ENCODE measurements around the gene HINT3.
A peak's percentile ranks its signal among the peaks of the same experiment; 100 is the strongest.
"Not testable (repeated sequence)": the region's sequence is repeated elsewhere in the genome, so short reads cannot be mapped to it uniquely, and the experiment has no call there.

The HINT3 gene

GRCh38 chr6:125970760-125971159, 14.2 kb downstream of the HINT3 start:
- H3K9ac ChIP-seq (ENCODE audit: low read length): no peak overlapping the region
- no peaks in the 10 kb centered on the region for H3K27me3 ChIP-seq (ENCODE audit: insufficient read depth, low read length)
- no peaks in the 10 kb centered on the region; the same call in 1 of the 2 replicates for H3K79me2 ChIP-seq (ENCODE audit: insufficient read depth, low read length)
- H3K4me3 ChIP-seq (ENCODE audit: low read depth, low read length, poor library complexity, severe bottlenecking): no peak overlapping the region
- no peaks in the 10 kb centered on the region for H4K20me1 ChIP-seq (ENCODE audit: insufficient read depth, low read length)
- TF ChIP-seq EZH2 (IDR thresholded peaks at IDR 0.05; ENCODE audit: borderline replicate concordance, low read length): no peak
- no peak for TF ChIP-seq CTCF (IDR thresholded peaks at IDR 0.05; ENCODE audit: low read length)
- no peaks in the 10 kb centered on the region for H3K9me2 ChIP-seq (ENCODE audit: low read depth, low read length)
- no peaks in the 10 kb centered on the region for H3F3A ChIP-seq (ENCODE audit: insufficient read depth, low read length)
- no peak overlapping the region for H3K27ac ChIP-seq (ENCODE audit: low read depth, low read length, poor library complexity, severe bottlenecking)
- peaks cover 22% of the 10 kb centered on the region for H3K4me1 ChIP-seq (ENCODE audit: insufficient read depth, low read length, severe bottlenecking)
- no peak overlapping the region for H3K4me2 ChIP-seq (ENCODE audit: low read length)
- H3K9me3 ChIP-seq (ENCODE audit: low read length): no peaks in the 10 kb centered on the region
- peaks cover 18% of the 10 kb centered on the region; the same call in 1 of the 2 replicates for H3K36me3 ChIP-seq (ENCODE audit: insufficient read depth, low read length)
- H2AFZ ChIP-seq (ENCODE audit: low read length): no peak overlapping the region

- H3K27me3 ChIP-seq (ENCODE audit: insufficient read depth, low read length); H3K79me2 ChIP-seq (ENCODE audit: insufficient read depth, low read length); H3K27ac ChIP-seq (ENCODE audit: low read depth, low read length, poor library complexity, severe bottlenecking); H3K9me2 ChIP-seq (ENCODE audit: low read depth, low read length); H3F3A ChIP-seq (ENCODE audit: insufficient read depth, low read length); H2AFZ ChIP-seq (ENCODE audit: low read length); H3K9me3 ChIP-seq (ENCODE audit: low read length); H3K4me3 ChIP-seq (ENCODE audit: low read depth, low read length, poor library complexity, severe bottlenecking); H3K9ac ChIP-seq (ENCODE audit: low read length); H3K4me2 ChIP-seq (ENCODE audit: low read length); H4K20me1 ChIP-seq (ENCODE audit: insufficient read depth, low read length): not testable (repeated sequence)
- Histone ChIP-seq H3K4me1 (ENCODE audit: insufficient read depth, low read length, severe bottlenecking) (peaks cover 22% of the 10 kb centered on the region), H3K36me3 (ENCODE audit: insufficient read depth, low read length) (peaks cover 20% of the 10 kb centered on the region; the same call in 1 of the 2 replicates)
Observed at GRCh38 chr6:125972478-125972877, 15.9 kb downstream of the HINT3 start.

- H3K9me3 ChIP-seq (ENCODE audit: low read length): no peaks in the 10 kb centered on the region
- H3K4me2 ChIP-seq (ENCODE audit: low read length): peak overlapping the region; percentile 41; the same call in 1 of the 2 replicates
- H3K9me2 ChIP-seq (ENCODE audit: low read depth, low read length): no peaks in the 10 kb centered on the region
- H3K9ac ChIP-seq (ENCODE audit: low read length): no peak overlapping the region
- H3K4me1 ChIP-seq (ENCODE audit: insufficient read depth, low read length, severe bottlenecking): peaks cover 7% of the 10 kb centered on the region
- no peaks in the 10 kb centered on the region for H3F3A ChIP-seq (ENCODE audit: insufficient read depth, low read length)
- H4K20me1 ChIP-seq (ENCODE audit: insufficient read depth, low read length): no peaks in the 10 kb centered on the region
- no peaks in the 10 kb centered on the region for H3K27me3 ChIP-seq (ENCODE audit: insufficient read depth, low read length)
- no peak overlapping the region for H3K4me3 ChIP-seq (ENCODE audit: low read depth, low read length, poor library complexity, severe bottlenecking)
- H3K36me3 ChIP-seq (ENCODE audit: insufficient read depth, low read length): peaks cover 20% of the 10 kb centered on the region; the same call in 1 of the 2 replicates
- H3K79me2 ChIP-seq (ENCODE audit: insufficient read depth, low read length): no peaks in the 10 kb centered on the region
- H2AFZ ChIP-seq (ENCODE audit: low read length): no peak overlapping the region
- H3K27ac ChIP-seq (ENCODE audit: low read depth, low read length, poor library complexity, severe bottlenecking): no peak overlapping the region
- TF ChIP-seq CTCF (IDR thresholded peaks at IDR 0.05; ENCODE audit: low read length): peak; percentile 70
- TF ChIP-seq EZH2 (IDR thresholded peaks at IDR 0.05; ENCODE audit: borderline replicate concordance, low read length): no peak
Observed at GRCh38 chr6:125974214-125974866, 17.8 kb downstream of the HINT3 start.

- Histone ChIP-seq H4K20me1 (ENCODE audit: insufficient read depth, low read length) (no peaks in the 10 kb centered on the region), H3K36me3 (ENCODE audit: insufficient read depth, low read length) (peaks cover 12% of the 10 kb centered on the region; the same call in 1 of the 2 replicates), H3K27me3 (ENCODE audit: insufficient read depth, low read length) (no peaks in the 10 kb centered on the region), H3K4me1 (ENCODE audit: insufficient read depth, low read length, severe bottlenecking) (peaks cover 5% of the 10 kb centered on the region), H3K9me3 (ENCODE audit: low read length) (no peaks in the 10 kb centered on the region), H2AFZ (ENCODE audit: low read length) (no peak overlapping the region), H3K4me2 (ENCODE audit: low read length) (no peak overlapping the region), H3K27ac (ENCODE audit: low read depth, low read length, poor library complexity, severe bottlenecking) (no peak overlapping the region), H3K9me2 (ENCODE audit: low read depth, low read length) (no peaks in the 10 kb centered on the region), H3K79me2 (ENCODE audit: insufficient read depth, low read length) (no peaks in the 10 kb centered on the region), H3K4me3 (ENCODE audit: low read depth, low read length, poor library complexity, severe bottlenecking) (no peak overlapping the region), H3K9ac (ENCODE audit: low read length) (no peak overlapping the region), H3F3A (ENCODE audit: insufficient read depth, low read length) (no peaks in the 10 kb centered on the region)
- TF ChIP-seq EZH2 (IDR thresholded peaks at IDR 0.05; ENCODE audit: borderline replicate concordance, low read length) (no peak), CTCF (IDR thresholded peaks at IDR 0.05; ENCODE audit: low read length) (no peak)
Observed at GRCh38 chr6:125979101-125979500, 22.5 kb downstream of the HINT3 start.

All from OCI-LY1 (cell line).